ENCODE data around the gene ESX1.
"Not testable (repeated sequence)": the region's sequence is repeated elsewhere in the genome, so short reads cannot be mapped to it uniquely, and the experiment has no call there.

The ESX1 gene
- 0 reads per million in 4 donors for total RNA-seq

DNA sequence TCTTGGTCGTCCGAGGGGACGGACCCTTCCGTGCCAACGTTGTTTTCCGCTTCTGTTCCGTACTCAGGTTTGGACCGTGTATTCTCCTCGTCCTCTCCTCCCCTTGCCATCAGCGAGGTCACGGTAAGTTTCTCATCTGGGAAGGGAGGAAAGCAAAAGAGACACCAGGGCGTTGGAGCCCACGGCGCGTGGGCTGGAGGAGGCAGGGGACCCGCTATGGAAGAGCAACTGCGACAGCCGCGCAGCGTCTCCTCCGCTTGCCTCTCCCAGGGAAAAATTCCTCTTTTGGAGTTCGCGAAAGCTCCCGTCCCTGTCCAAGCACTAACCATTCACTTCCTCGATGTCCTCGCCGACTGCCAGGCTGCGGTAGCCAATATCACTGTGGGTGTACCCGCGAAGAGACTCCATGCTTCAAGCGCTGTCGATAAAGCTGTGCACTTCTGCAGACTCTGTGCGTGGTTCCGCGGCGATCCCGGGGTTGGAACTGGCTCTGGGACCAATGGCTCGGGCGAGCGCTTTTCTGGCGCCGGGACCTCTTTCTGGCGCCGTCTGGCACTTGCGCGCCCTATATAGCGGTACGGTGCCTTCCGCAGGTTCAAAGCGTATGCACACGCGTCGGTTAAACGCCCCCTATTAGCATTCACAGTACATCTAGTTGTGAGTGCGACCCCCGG is at the start of gene ESX1:
ESX1 (minus strand) TSS at position 492 of the 674 bp plus-strand sequence; CDS start at position 408, 84 bp downstream.
- no peak for DNase-seq

DNA sequence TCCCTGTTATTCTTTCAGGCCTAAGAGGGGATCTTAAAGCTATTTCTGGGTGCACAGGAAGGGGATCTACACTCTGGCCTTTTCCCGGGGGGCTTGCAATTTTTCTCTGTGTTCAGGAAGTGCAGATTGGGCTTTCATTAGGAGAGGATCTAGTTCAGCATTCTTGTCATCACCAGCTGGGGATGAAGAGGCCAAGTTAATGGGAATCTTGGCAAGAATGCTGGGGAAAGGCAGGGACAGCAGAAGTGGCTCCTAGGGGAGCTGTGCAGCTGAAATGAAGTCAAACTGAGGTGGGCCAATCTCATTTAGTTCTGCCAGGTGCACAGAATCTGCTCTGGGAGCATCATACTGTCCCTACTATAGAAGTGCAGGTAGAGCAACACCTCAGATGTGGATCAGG is 40.9 kb upstream of the ESX1 start:
- DNase-seq = no peak

DNA sequence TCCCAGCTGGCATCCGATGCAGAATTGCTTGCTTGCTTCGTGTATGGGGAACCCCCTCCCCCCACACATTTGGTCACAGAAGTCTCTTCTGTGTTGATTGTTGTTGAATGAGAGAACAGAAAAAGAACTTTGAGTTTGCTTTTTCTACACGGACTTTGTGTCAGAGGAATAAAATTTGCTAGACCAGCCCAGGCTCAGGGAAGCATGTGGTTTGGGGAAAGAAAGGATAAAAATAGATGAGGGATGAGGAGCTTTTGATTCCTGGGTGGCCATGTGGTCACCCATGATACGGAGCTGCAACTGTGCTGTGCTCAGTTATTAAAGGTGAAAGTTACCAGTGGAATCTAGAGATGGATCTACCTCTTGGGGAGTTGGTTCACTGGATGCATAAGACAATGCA is 34.2 kb upstream of the ESX1 start:
- no peak for DNase-seq

DNA sequence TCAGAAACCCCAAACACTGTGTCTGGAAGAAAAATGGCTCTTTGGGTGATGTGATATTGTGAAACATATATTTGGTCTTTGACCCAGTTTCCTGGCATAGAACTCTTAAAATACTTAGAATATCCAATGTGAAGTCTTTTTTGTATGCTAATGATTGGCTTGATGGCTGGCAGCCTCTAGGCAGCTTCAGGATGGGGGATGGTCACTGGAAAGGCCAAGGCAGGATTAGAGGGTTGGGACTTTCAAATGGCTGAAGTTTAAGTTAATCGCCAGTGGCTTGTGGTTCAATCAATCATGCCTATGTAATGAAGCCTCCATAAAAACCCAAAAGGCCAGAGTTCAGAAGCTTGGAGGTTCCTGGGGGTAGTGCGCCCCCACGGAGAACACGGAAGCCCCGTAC is 33.5 kb upstream of the ESX1 start:
- DNase-seq = no peak

DNA sequence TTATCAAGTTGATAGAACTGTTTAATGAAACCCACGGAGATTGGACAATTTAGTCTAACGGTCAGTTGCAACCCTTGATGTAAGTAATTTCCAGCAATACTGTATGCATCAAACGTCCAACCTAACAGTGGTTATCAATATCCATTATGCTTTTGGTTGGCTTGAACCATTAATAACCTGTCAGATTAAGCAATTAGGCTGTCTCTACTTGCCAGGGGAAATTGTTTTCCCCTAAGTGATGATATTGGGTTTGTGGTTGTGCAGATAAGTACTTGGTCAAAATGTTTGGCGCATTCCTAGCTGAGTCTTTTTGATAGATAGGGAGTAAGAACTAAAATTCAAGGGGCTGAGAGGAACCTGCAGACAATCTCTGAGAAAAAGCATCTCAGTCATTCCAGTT is 30.5 kb upstream of the ESX1 start:
- no peak for DNase-seq

DNA sequence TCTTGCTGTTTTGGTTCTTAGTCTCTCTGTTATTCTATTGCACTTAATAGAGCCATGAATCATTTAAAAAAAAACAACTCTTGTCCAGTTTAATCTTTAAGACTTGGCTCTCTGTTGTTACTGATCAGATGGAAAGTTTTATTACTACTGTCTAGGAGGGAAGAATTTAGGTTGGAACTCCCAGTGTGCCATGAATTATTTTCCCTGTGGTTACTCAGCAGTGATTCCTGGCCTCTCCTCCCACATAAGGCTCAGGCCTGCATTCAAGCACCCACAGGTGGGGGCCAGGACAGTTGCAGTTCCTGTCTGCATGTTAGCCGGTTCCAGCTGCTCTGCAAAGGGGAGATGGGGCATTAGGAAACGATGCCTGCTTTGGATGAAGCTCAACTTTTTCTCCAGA is 29.8 kb upstream of the ESX1 start:
- DNase-seq = no peak

DNA sequence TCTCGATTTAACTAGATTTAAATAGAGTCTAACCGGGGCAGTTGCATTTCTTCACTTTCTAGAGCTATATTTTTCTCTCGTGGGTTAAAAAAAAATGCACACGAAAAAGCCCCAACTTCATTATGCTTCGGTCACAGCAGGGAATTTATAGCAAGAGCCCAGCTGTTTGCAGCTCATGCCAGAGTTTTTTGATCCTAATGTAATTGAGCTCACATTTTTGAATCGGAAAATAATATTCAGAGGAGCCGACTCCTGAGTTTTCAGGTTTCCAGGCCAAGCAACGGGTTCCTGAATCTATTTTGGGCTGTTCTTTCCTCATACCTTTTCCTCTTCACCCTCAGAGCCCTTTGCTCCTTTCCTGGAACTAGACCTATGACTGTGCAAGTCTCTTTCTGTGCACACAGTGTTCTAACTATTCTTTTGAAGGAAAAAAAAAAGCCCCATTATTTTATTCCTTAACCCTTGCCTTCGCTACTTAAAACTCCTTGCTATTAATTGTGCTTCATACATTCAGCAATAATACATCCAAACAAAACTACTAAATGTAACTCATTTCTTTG is 27.5 kb upstream of the ESX1 start:
- DNase-seq = no peak

DNA sequence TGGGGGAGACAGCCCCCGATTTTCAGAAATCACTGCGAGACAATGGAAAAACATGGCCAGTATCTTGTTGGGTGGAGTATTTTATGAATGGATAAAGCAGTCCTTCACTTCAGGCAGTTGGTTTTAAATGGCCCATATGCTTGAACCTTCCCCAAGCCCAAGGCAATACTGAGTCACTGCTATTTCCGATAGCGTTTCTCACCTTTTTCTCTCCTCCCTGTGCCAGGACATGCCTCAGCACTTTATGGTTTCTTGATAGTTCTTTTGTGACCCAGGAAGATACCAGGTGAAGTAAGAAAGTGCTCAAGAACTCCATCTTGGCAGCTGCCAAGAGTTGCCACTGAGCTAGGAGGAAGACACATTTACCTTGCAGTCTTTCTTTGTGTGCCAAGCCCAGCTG is 26.8 kb upstream of the ESX1 start:
- no peak for DNase-seq

DNA sequence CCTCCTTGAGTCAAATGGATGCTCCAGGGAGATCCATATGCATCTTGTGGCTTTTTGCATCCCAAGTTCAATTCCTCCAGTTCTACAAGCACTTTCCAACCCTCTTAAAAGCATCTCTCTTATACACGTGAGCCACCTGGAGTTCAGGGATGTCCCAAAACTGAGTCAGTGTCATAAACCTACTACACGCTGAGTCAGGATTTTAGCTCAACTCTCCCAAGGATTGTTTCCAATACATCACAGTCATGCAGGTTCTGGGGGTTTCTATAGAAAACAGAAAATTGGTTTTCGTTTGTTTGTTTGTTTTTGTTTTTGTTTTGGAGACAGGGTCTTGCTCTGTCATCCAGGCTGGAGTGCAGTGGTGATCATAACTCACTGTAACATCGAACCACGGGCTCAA is 25.9 kb upstream of the ESX1 start:
- no peak for DNase-seq

DNA sequence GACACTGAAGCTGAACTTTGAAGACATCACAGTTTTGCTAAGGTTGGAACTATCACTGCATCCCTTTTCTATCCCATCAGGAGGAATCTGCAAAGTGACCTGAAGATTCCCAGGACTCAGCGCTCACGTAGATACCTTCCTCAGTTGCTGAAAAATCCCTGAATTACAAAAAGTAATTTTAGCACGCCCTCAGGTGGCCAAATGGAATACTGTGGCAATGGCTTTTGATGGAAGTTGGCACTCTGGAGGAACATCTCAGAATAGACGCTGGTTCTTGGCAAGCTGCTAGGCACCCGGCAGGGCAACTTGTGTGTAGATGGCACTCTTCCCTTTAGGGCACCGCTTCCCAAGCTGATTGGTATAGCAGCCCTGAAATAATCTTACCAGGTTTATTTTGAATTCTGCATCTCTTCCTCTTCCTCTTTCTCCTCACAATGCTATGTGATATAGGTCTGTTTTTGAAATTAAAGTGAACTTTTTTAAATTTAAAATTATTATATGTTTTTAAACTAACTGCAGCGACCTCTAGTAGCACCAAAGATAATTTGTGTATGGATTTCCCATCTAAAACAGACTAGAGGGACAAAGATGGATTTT is 16.3 kb upstream of the ESX1 start:
- DNase-seq = peak in 2 of 5 donors; percentile 4 to 7

DNA sequence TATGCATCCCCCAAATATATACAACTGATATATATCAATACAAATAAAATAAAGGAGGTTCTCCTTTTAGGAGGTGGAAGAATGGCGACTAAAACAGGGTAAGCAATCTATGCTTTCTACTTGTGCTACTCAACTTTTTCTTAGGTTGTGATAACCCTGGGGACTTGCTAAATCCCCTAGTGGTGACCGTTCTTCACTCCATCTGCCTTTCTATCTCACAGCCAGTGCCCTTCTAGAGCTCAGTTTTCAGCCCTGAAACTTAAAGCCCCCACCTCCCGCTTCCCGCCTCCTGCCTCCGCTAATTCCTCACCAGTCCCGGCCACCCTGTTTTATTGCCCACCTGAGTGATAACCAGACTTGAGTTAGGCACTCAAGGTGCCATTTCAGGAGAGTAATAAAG is 15.5 kb upstream of the ESX1 start:
- DNase-seq = no peak

DNA sequence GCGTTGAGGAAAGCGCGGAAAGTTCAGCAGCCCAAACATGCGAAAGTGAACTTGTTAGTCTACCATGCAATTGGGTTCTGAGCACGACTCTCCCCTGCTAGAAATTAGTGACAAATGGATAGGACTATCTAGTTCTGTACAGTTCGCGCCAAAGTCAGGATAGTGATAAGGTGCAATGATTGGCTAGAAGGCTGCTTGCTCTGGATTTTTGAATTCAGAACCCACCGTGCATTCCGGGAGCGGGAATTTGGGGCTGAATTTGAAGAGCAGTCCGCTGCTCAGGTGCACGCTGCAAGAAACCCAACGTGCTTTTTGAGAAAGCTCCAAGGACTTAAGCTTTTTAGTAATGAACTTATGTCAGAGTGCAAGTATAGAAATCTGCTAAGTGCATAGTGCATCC is 732 bp upstream of the ESX1 start:
- DNase-seq = no peak

DNA sequence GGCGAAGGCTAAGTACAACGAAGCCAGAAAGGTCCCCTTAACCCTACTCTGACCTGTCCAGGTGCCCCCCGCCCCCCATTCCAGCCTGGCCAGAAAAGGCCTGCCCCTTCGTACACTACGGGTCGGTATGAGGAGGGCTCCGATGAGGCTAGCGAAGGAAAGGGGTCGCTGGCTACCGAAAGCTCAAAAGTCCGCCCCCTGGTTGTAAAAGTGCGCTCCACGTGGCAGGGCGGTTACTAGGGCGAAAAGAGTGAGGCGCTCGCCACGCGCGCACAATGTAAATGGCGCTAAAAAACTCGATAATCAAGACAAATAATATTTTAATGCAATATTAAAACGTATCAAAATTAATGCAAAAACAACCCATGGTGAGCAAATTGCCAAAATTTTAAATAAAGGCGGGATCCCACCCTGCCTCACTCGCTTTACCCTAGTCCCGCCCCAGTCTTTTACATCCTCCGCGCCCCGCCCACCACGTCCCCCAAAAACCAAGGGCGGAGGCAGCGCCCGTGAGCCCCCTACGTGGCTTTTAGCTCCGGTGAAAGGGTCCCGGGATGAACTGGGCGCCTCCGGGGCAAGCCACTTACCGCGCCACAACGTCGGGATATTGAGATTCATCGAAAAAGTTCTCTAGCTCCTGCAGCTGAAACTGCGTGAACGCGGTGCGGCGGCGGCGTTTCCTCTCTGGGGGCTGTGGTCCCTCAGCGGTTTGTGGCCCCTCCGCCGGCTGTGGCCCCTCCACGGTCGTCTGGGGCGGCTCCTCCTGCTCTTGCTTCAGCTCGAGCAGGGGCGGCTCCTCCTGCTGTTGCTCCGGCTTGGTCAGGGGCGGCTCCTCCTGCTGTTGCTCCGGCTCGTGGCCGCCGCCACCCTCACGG is 929 bp downstream of the ESX1 start:
- DNase-seq = no peak

DNA sequence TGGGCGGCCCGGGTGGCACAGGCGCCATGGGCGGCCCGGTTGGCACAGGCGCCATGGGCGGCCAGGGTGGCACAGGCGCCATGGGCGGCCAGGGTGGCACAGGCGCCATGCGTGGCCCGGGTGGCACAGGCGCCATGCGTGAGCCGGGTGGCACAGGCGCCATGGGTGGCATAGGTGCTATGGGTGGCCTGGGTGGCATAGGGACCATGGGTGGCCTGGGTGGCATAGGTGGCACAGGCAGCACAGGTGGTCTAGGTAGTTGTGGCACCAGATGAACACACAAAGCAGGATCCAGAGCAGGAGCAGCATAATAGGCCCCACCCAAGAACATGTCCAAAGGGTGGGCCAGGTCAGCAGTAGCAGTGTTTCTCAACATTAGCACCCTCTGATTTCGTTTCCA is 4.3 kb downstream of the ESX1 start:
- no peak for DNase-seq

DNA sequence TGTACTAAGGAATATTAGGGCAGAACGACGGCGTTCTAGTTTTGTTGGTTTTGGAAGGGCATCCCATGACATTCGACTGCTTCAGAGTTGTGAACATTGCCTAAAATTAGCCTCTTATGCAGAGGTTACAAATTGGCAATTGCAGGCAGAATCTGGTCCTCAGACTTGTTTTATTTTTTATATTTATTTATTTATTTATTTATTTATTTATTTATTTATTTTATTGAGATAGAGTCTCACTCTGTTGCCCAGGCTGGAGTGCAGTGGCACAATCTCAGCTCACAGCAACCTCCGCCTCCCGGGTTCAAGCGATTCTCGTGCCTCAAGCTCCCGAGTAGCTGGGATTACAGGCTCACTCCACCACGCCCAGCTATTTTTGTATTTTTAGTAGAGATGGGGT is 24.7 kb downstream of the ESX1 start:
- not testable (repeated sequence) for DNase-seq

DNA sequence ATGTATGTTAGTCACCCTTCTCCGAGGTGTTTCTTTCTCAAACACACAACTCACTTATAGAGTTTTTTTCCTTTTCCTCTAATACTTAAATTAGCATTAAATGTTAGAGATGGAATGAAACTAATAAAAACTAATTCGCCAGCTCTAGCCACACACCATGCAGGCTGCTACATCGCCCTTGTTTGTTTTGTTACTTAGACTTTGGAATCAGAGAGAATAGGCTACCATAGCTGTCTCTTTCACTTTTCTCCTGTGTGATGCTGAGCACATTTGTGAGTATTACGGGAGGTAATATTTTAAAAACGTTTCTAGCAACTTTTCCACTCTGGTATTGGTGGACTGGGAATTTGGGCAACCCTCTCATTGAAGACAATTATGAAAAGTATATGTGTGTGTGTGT is 43.5 kb downstream of the ESX1 start:
- DNase-seq = no peak

DNA sequence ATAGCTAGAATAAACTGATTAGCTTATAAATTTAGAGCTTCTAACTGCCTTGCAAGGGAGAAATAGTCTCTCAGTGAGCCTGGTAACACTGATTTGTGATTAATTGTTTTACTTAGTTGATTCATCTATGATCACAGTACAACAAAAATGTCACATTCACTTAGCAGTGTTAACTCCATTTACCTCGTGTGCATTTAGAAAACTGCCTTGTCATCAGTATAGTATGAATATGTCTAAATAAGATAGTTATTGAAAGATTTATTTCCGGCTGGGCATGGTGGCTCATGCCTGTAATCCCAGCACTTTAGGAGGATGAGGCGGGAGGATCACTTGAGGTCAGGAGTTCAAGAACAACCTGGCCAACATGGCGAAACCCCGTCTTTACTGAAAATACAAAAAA is 49.2 kb downstream of the ESX1 start:
- no peak for DNase-seq
